ENCODE measurements around the gene CYP2A6.
"Not testable (repeated sequence)": the region's sequence is repeated elsewhere in the genome, so short reads cannot be mapped to it uniquely, and the experiment has no call there.

Gene CYP2A6

GRCh38 chr19:40836754-40837429, 13.4 kb downstream of the CYP2A6 start:
- no peak for DNase-seq (ENCODE audit: low read depth)
- TF ChIP-seq, protein P1, sequence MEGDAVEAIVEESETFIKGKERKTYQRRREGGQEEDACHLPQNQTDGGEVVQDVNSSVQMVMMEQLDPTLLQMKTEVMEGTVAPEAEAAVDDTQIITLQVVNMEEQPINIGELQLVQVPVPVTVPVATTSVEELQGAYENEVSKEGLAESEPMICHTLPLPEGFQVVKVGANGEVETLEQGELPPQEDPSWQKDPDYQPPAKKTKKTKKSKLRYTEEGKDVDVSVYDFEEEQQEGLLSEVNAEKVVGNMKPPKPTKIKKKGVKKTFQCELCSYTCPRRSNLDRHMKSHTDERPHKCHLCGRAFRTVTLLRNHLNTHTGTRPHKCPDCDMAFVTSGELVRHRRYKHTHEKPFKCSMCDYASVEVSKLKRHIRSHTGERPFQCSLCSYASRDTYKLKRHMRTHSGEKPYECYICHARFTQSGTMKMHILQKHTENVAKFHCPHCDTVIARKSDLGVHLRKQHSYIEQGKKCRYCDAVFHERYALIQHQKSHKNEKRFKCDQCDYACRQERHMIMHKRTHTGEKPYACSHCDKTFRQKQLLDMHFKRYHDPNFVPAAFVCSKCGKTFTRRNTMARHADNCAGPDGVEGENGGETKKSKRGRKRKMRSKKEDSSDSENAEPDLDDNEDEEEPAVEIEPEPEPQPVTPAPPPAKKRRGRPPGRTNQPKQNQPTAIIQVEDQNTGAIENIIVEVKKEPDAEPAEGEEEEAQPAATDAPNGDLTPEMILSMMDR (IDR thresholded peaks at IDR 0.05; ENCODE audit: insufficient read depth, low read depth, low read length, missing control alignments), result no peak
- H3K4me3 ChIP-seq (ENCODE audit: low read length), result no peak overlapping the region

DNA sequence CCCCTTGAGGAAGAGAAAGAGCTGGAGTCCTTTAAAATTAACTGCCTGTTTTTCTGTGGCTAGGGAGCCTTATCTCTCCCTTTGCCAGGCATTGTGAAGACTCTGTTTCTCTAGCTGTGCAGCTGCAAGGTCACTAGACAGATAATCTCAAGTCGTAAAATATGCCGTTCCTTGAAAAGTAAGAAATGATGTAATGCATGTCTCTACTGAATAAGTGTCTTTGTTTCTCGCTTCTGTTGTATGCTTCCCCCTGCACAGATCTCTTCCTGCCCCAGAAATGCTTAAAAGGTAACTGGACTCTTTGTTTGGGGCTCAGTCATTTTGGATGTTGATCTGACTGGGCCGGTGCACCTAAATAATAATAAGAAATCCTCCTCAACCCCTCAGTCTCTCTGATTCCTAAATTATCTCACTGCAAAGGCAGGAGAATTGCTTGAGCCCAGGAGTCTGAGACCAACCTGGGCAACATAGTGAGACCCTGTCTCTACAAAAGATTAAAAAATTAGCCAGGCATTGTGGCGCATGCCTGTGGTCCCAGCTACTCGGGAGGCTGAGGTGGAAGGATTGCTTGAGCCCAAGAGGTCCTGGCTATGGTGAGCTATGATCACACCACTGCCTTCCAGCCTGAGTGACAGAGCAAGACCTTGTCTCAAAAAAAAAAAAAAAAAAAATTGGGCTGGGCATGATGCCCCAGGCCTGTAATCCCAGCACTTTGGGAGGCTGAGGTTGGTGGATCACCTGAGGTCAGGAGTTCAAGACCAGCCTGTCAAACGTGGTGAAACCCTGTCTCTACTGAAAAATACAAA, 16.3 kb downstream of the CYP2A6 start:
- not testable (repeated sequence) for DNase-seq (ENCODE audit: low read depth); H3K4me3 ChIP-seq (ENCODE audit: low read length)

- not testable (repeated sequence) for DNase-seq (ENCODE audit: low read depth); H3K4me3 ChIP-seq (ENCODE audit: low read length)
These were observed 17.8 kb downstream of the CYP2A6 start for GRCh38 chr19:40832431-40832790.

- TF ChIP-seq, protein P1 (IDR thresholded peaks at IDR 0.05; ENCODE audit: insufficient read depth, low read depth, low read length, missing control alignments), result no peak
- no peak overlapping the region for H3K4me3 ChIP-seq (ENCODE audit: low read length)
- DNase-seq (ENCODE audit: low read depth), result peak; percentile 88
These were observed 18.5 kb downstream of the CYP2A6 start for GRCh38 chr19:40831502-40832430.

- H3K4me3 ChIP-seq (ENCODE audit: low read length); DNase-seq (ENCODE audit: low read depth): not testable (repeated sequence)
These were observed 19.5 kb downstream of the CYP2A6 start for GRCh38 chr19:40830741-40831140.

DNA sequence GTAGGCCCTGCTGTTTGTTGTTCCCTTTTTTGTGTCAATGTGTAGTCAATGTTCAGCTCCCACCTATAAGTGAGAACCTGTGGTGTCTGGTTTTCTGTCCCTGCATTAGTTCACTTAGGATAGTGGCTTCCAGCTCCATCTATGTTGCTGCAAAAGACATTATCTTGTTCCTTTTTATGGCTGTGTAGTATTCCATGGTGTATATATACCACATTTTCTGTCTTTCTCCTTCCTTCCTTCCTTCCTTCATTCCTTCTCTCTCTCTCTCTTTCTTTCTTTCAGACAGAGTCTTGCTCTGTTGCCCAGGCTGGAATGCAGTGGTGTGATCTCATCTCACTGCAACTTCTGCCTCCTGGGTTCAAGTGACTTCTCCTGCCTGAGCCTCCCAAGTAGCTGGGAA, 21.0 kb downstream of the CYP2A6 start:
- H3K4me3 ChIP-seq (ENCODE audit: low read length), result no peak overlapping the region
- no peak for DNase-seq (ENCODE audit: low read depth)
- TF ChIP-seq, protein P1 (IDR thresholded peaks at IDR 0.05; ENCODE audit: insufficient read depth, low read depth, low read length, missing control alignments), result no peak

DNA sequence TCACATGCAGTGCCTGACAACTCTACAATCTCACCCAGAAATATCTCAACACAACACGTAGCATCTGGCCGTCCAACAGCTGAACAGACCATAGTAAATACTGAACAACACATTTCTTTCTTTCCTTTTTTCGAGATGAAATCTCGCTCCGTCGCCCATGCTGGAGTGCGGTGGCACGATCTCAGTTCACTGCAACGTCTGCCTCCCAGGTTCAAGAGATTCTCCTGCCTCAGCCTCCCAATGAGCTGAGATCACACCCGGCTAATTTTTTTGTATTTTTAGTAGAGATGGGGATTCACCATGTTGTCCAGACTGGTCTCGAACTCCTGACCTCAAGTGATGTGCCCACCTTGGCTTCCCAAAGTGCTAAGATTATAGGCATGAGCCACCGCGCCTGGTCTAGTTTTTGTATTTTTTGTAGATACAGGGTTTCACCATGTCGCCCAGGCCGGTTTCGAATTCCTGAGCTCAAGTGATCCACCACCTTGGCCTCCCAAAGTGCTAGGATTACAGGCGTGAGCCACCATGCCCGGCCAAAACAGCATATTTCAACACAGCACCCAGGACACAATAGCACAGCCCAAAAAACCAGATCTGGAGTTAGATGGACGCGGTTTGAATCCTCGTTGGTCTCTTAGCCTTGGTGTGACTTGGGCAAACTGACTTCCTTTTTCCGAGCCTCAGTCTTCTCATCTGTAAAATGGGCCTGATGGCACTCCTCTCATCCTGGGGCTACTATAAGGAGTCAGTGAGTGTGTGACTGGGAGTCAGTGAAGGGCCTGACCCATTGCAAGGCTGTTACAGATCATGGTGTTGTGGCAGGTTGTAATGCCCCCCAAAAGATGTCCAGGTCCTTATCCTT, 22.6 kb downstream of the CYP2A6 start:
- no peak for DNase-seq (ENCODE audit: low read depth)
- TF ChIP-seq, protein P1 (IDR thresholded peaks at IDR 0.05; ENCODE audit: insufficient read depth, low read depth, low read length, missing control alignments), result no peak
- no peak overlapping the region for H3K4me3 ChIP-seq (ENCODE audit: low read length)

DNA sequence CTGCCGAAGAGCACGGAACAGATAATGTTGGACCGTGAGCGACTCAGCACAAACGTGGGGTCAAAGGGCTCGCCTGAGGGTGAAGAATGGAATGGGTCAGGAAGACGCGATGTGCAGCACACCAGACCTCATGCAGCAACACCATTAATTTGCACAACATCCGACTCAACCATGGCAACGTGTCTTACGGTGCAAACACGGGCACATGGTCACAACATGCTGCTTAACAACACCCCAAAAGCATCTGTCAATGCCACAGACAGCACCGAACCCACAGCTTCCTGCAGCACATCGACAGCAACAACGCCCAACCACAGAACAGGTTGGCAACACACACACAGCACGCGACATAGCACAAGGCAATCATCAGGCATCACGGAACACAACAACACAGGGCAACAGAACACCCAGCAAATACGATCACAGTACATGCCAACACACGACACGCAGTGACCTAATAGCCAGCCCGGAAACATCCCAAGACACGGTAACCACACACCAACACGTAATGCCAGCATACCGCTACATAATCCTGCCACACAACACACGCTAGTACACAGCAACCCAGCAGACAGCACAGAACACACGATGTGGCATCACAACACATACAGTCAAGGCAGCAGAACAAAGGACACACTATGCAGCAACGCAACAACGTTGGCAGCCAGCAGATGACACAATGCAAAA, 23.4 kb downstream of the CYP2A6 start:
- H3K4me3 ChIP-seq (ENCODE audit: low read length); DNase-seq (ENCODE audit: low read depth): not testable (repeated sequence)

GRCh38 chr19:40826312-40826698, 23.9 kb downstream of the CYP2A6 start:
- not testable (repeated sequence) for DNase-seq (ENCODE audit: low read depth); H3K4me3 ChIP-seq (ENCODE audit: low read length)

- not testable (repeated sequence) for DNase-seq (ENCODE audit: low read depth); H3K4me3 ChIP-seq (ENCODE audit: low read length)
These were observed 24.7 kb downstream of the CYP2A6 start for GRCh38 chr19:40825460-40826095.

DNA sequence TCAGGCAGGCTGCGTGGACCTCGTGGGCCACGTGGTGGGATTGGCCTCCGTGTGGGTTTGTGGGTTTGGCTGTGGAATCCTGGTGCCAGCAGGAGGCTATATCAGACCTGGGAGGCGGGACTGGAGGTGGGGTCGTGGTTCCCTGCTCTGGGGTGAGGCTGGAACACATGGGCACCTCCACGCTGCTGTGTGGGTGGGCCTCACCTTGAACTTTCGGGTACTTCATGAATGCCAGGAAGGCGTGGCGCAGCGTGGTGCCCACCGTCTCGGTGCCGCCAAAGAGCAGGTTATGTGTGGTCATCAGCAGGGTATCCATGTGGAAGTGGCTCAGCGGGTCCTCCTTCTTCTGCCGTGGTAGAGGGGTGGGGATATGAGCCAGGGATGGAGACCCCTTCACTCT, 25.3 kb downstream of the CYP2A6 start:
- H3K4me3 ChIP-seq (ENCODE audit: low read length); DNase-seq (ENCODE audit: low read depth): not testable (repeated sequence)

All from epithelial cell of esophagus (primary cell).